B cell (primary cell): ENCODE data around the gene MED27. TPM values are rescaled to one million over a fixed set of nuclear protein-coding genes. Genes with fewer than 3 reads are reported as not detected.

Source experiments
- ATAC-seq: fragments of 200-7000 bp; cut with Tn5 transposase; one replicate; pipeline ENCODE4 v1.10.0; 2021; ENCODE audit warnings: low read depth, mild to moderate bottlenecking, moderate number of reproducible peaks, moderate library complexity
- CTCF ChIA-PET: fragments of 350-600 bp; sonication (Branson Sonifier 250); formaldehyde crosslinking; loops from one replicate; lab custom pipeline; 2021; ENCODE audit warnings: antibody characterized with exemption, inconsistent platforms; lab: Charles Lee
- POLR2A ChIA-PET: fragments of 350-600 bp; sonication (Branson Sonifier 250); formaldehyde crosslinking; loops from one replicate; lab custom pipeline; 2021; ENCODE audit warnings: antibody characterized with exemption; lab: Charles Lee
- DNase-seq: peaks from one replicate; pipeline ENCODE4 v3.0.0; 2013
- H2AFZ ChIP-seq: 2 replicates; pipeline ENCODE4 v1.6.1; 2012; ENCODE audit warnings: mild to moderate bottlenecking, low read depth, low read length; ENCODE audit not compliant: insufficient read depth, poor library complexity, severe bottlenecking
- H3K27ac ChIP-seq, 2 donors: 1 replicate in 1 of 2; 2 replicates in 1 of 2; pipeline ENCODE4 v1.5.1; 2012 to 2013; ENCODE audit warnings: low read length in 2 of 2, mild to moderate bottlenecking in 2 of 2, moderate library complexity in 1 of 2
- H3K27me3 ChIP-seq, 4 experiments: fragments of 200-600 bp in 1 of 4; sonication (generic) in 1 of 4; replicated peaks in 1 of 4; 1 replicate in 2 of 4; 2 replicates in 2 of 4; pipeline versions ENCODE4 v1.6.1 to v1.7.0; 2013 to 2016; ENCODE audit warnings: low read length in 3 of 4, mild to moderate bottlenecking in 2 of 4, mixed read lengths in 1 of 4, moderate library complexity in 1 of 4; ENCODE audit not compliant: insufficient read depth in 4 of 4, control insufficient read depth in 3 of 4; ENCODE audit errors: control extremely low read depth in 1 of 4
- H3K36me3 ChIP-seq, 2 experiments: replicated peaks in 1 of 2; 1 replicate in 1 of 2; 2 replicates in 1 of 2; pipeline versions ENCODE4 v1.6.1 to v1.7.1; 2013; ENCODE audit warnings: low read length in 1 of 2; ENCODE audit not compliant: insufficient read depth in 2 of 2, control insufficient read depth in 1 of 2; ENCODE audit errors: control extremely low read depth in 1 of 2, extremely low read depth in 1 of 2
- H3K4me1 ChIP-seq, 2 donors: fragments of 200-600 bp in 1 of 2; sonication (generic) in 1 of 2; 1 replicate in 1 of 2; 2 replicates in 1 of 2; pipeline versions ENCODE4 v1.5.1 to v1.6.1; 2013 to 2017; ENCODE audit warnings: low read length in 2 of 2; ENCODE audit not compliant: control insufficient read depth in 2 of 2, insufficient read depth in 2 of 2
- H3K4me2 ChIP-seq: replicated peaks from 2 replicates; pipeline ENCODE3; 2012; ENCODE audit warnings: mild to moderate bottlenecking, low read depth, low read length; ENCODE audit not compliant: poor library complexity, severe bottlenecking
- H3K4me3 ChIP-seq, 5 experiments: fragments of 200-600 bp in 1 of 5; sonication (generic) in 1 of 5; 1 replicate in 3 of 5; 2 replicates in 2 of 5; pipeline versions ENCODE4 v1.5.1 to v1.7.0; 2011 to 2016; ENCODE audit warnings: low read length in 4 of 5, mild to moderate bottlenecking in 4 of 5, low read depth in 2 of 5, control low read depth in 1 of 5, moderate library complexity in 1 of 5; ENCODE audit not compliant: insufficient read depth in 1 of 5; ENCODE audit errors: control extremely low read depth in 1 of 5, extremely low read depth in 1 of 5
- H3K79me2 ChIP-seq: fragments of 200-600 bp; sonication (generic); one replicate; pipeline ENCODE4 v1.6.0; 2016; ENCODE audit warnings: low read length; ENCODE audit not compliant: control insufficient read depth, insufficient read depth
- H3K9ac ChIP-seq: fragments of 200-600 bp; sonication (generic); 2 replicates; pipeline ENCODE4 v1.6.1; 2017; ENCODE audit warnings: mild to moderate bottlenecking, low read length, moderate library complexity
- H3K9me3 ChIP-seq, 3 donors: one replicate each; pipeline versions ENCODE4 v1.6.1 to v1.7.1; 2013; ENCODE audit warnings: low read length in 2 of 3; ENCODE audit not compliant: control insufficient read depth in 2 of 3, insufficient read depth in 1 of 3; ENCODE audit errors: control extremely low read depth in 1 of 3
- H4K20me1 ChIP-seq: 2 replicates; pipeline ENCODE4 v1.6.0; 2012; ENCODE audit warnings: mild to moderate bottlenecking, low read length; ENCODE audit not compliant: insufficient read depth, control insufficient read depth, poor library complexity, severe bottlenecking
- H3K27ac Mint-ChIP-seq: one replicate; pipeline ENCODE4 v1.8.0; 2021; ENCODE audit warnings: mixed read lengths
- H3K27me3 Mint-ChIP-seq: one replicate; pipeline ENCODE4 v1.8.0; 2021; ENCODE audit warnings: mixed read lengths
- H3K4me1 Mint-ChIP-seq: one replicate; pipeline ENCODE4 v1.8.0; 2021; ENCODE audit warnings: mixed read lengths
- H3K4me3 Mint-ChIP-seq: one replicate; pipeline ENCODE4 v1.8.0; 2021; ENCODE audit warnings: mixed read lengths
- H3K9me3 Mint-ChIP-seq: one replicate; pipeline ENCODE4 v1.8.0; 2022; ENCODE audit warnings: mixed read lengths; ENCODE audit not compliant: insufficient read depth
- CTCF ChIP-seq: fragments of 200-600 bp; IDR thresholded peaks from one replicate; pipeline ENCODE4 v1.8.0; 2022; ENCODE audit warnings: antibody characterized with exemption, mild to moderate bottlenecking
- EZH2 ChIP-seq: IDR thresholded peaks from 2 replicates; pipeline ENCODE4 v1.6.1; 2012; ENCODE audit warnings: borderline replicate concordance, low read depth, mild to moderate bottlenecking, moderate library complexity, low read length; ENCODE audit not compliant: insufficient read depth, poor library complexity, severe bottlenecking
- WGBS: methylation state at CpG from one replicate; pipeline ENCODE4 v1.1.5; 2013; ENCODE audit warnings: missing lambda C conversion rate; ENCODE audit not compliant: insufficient coverage; 5-methylcytosine and 5-hydroxymethylcytosine counted together
- intact Hi-C: fragments of 100-400 bp; cut with micrococcal nuclease; formaldehyde crosslinking; loops from one replicate; pipeline ENCODE4 v1.10.0; 2022
- polyA plus RNA-seq: library from polyadenylated mRNA; depleted of rRNA; stranded (reverse); fragments of >200 nt; gene quantifications from 2 replicates; pipeline ENCODE4 v1.2.3, GENCODE V29; 2012
- total RNA-seq, 2 donors: library from RNA; stranded (reverse); fragments of 120-200 nt in 1 of 2; gene quantifications; 1 replicate in 1 of 2; 2 replicates in 1 of 2; pipeline versions ENCODE4 v1.2.3 to v1.2.4, GENCODE V29; 2013 to 2022

Gene MED27
- total and polyA plus RNA-seq, 2 donors (not counting 1 experiment from before 2014, with no cell fraction given): 17.4 to 17.7 TPM

GRCh38 chr9:132117694-132118093 is 38.0 kb upstream of the MED27 start:
- peaks cover 0 to 24% (median 6%) of the 10 kb centered on the region in 4 experiments for H3K27me3 ChIP-seq
- Mint-ChIP-seq H3K4me3 (no peak overlapping the region), H3K27me3 (peaks cover 52% of the 10 kb centered on the region), H3K9me3 (no peaks in the 10 kb centered on the region), H3K27ac (no peak overlapping the region), H3K4me1 (no peaks in the 10 kb centered on the region)
- no peaks in the 10 kb centered on the region for H3K79me2 ChIP-seq
- no peaks in the 10 kb centered on the region for H4K20me1 ChIP-seq
- ChIA-PET POLR2A (no interaction called here), CTCF (no interaction called here)
- no peak overlapping the region for H3K4me2 ChIP-seq
- intact Hi-C loops: no loop called here
- TF ChIP-seq CTCF (no peak), EZH2 (no peak)
- H3K4me1 ChIP-seq: no peaks in the 10 kb centered on the region
- no peaks in the 10 kb centered on the region for H3K9me3 ChIP-seq
- H3K9ac ChIP-seq: no peak overlapping the region
- H3K36me3 ChIP-seq: no peaks in the 10 kb centered on the region
- H2AFZ ChIP-seq: no peak overlapping the region
- 79% methylated on average over 3 of the region's 3 CpGs for WGBS
- ATAC-seq: no peak
- no peak overlapping the region for H3K4me3 ChIP-seq
- DNase-seq: no peak
- H3K27ac ChIP-seq: no peak overlapping the region

GRCh38 chr9:132116583-132116982 is 36.9 kb upstream of the MED27 start:
- Histone ChIP-seq H3K4me3 (no peak overlapping the region), H3K79me2 (no peaks in the 10 kb centered on the region), H4K20me1 (no peaks in the 10 kb centered on the region), H3K9me3 (no peaks in the 10 kb centered on the region), H3K9ac (no peak overlapping the region), H3K27me3 (peaks cover 0 to 21% (median 5%) of the 10 kb centered on the region in 4 experiments), H3K4me2 (no peak overlapping the region), H3K4me1 (no peaks in the 10 kb centered on the region), H2AFZ (no peak overlapping the region), H3K27ac (no peak overlapping the region), H3K36me3 (no peaks in the 10 kb centered on the region)
- H3K27ac Mint-ChIP-seq: no peak overlapping the region
- no peak for DNase-seq
- H3K9me3 Mint-ChIP-seq: no peaks in the 10 kb centered on the region
- WGBS: 78% methylated on average over 2 of the region's 3 CpGs
- CTCF ChIA-PET: no interaction called here
- TF ChIP-seq EZH2 (no peak), CTCF (no peak)
- no peaks in the 10 kb centered on the region for H3K4me1 Mint-ChIP-seq
- ATAC-seq: no peak
- peaks cover 53% of the 10 kb centered on the region for H3K27me3 Mint-ChIP-seq
- H3K4me3 Mint-ChIP-seq: no peak overlapping the region
- intact Hi-C loops: no loop called here
- POLR2A ChIA-PET: no interaction called here
